Measurements from ENCODE around the gene AKAP1.

- TF ChIP-seq TAF1 (IDR thresholded peaks at IDR 0.05; ENCODE audit: borderline replicate concordance, low read depth, low read length) (no peak), SIN3A (IDR thresholded peaks at IDR 0.05; ENCODE audit: borderline replicate concordance, low read depth, low read length) (no peak), EP300 (IDR thresholded peaks at IDR 0.05; ENCODE audit: borderline replicate concordance in 1 of 2, low read depth in 1 of 2, low read length in 1 of 2) (no peak), RCOR1 (IDR thresholded peaks at IDR 0.05; ENCODE audit: low read length) (no peak), JUND (IDR thresholded peaks at IDR 0.05) (no peak), YY1 (IDR thresholded peaks at IDR 0.05; ENCODE audit: low read depth) (no peak), GATA2 (CRISPR knock-in tag; IDR thresholded peaks at IDR 0.05) (no peak), FOXJ3 (CRISPR knock-in tag; IDR thresholded peaks at IDR 0.05) (no peak), RAD21 (IDR thresholded peaks at IDR 0.05; ENCODE audit: low read length) (no peak), NFIC (IDR thresholded peaks at IDR 0.05; ENCODE audit: borderline replicate concordance) (no peak)
- TF ChIP-seq, protein P1, sequence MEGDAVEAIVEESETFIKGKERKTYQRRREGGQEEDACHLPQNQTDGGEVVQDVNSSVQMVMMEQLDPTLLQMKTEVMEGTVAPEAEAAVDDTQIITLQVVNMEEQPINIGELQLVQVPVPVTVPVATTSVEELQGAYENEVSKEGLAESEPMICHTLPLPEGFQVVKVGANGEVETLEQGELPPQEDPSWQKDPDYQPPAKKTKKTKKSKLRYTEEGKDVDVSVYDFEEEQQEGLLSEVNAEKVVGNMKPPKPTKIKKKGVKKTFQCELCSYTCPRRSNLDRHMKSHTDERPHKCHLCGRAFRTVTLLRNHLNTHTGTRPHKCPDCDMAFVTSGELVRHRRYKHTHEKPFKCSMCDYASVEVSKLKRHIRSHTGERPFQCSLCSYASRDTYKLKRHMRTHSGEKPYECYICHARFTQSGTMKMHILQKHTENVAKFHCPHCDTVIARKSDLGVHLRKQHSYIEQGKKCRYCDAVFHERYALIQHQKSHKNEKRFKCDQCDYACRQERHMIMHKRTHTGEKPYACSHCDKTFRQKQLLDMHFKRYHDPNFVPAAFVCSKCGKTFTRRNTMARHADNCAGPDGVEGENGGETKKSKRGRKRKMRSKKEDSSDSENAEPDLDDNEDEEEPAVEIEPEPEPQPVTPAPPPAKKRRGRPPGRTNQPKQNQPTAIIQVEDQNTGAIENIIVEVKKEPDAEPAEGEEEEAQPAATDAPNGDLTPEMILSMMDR (IDR thresholded peaks at IDR 0.05): no peak
- TF ChIP-seq, protein P2, sequence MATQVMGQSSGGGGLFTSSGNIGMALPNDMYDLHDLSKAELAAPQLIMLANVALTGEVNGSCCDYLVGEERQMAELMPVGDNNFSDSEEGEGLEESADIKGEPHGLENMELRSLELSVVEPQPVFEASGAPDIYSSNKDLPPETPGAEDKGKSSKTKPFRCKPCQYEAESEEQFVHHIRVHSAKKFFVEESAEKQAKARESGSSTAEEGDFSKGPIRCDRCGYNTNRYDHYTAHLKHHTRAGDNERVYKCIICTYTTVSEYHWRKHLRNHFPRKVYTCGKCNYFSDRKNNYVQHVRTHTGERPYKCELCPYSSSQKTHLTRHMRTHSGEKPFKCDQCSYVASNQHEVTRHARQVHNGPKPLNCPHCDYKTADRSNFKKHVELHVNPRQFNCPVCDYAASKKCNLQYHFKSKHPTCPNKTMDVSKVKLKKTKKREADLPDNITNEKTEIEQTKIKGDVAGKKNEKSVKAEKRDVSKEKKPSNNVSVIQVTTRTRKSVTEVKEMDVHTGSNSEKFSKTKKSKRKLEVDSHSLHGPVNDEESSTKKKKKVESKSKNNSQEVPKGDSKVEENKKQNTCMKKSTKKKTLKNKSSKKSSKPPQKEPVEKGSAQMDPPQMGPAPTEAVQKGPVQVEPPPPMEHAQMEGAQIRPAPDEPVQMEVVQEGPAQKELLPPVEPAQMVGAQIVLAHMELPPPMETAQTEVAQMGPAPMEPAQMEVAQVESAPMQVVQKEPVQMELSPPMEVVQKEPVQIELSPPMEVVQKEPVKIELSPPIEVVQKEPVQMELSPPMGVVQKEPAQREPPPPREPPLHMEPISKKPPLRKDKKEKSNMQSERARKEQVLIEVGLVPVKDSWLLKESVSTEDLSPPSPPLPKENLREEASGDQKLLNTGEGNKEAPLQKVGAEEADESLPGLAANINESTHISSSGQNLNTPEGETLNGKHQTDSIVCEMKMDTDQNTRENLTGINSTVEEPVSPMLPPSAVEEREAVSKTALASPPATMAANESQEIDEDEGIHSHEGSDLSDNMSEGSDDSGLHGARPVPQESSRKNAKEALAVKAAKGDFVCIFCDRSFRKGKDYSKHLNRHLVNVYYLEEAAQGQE (IDR thresholded peaks at IDR 0.05; ENCODE audit: low read depth, low read length): no peak
- TF ChIP-seq, protein P3, sequence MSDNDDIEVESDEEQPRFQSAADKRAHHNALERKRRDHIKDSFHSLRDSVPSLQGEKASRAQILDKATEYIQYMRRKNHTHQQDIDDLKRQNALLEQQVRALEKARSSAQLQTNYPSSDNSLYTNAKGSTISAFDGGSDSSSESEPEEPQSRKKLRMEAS (IDR thresholded peaks at IDR 0.05; ENCODE audit: low read depth): no peak
Observed at GRCh38 chr17:57138956-57139576, 54.0 kb downstream of the AKAP1 start.

Measured in SK-N-SH (cell line).